Naive thymus-derived CD4-positive, alpha-beta T cell (primary cell): ENCODE data around the gene IMPACT. TPM values are rescaled to one million over a fixed set of nuclear protein-coding genes. Genes with fewer than 3 reads are reported as not detected.

ENCODE experiments used
- ATAC-seq: fragments of 150-1000 bp; cut with Tn5 transposase; 2 replicates; pipeline ENCODE4 v1.10.0; 2021; ENCODE audit warnings: mild to moderate bottlenecking, moderate library complexity
- CTCF ChIA-PET: fragments of 350-600 bp; sonication (Branson Sonifier 250); formaldehyde crosslinking; loops from one replicate; lab custom pipeline; 2021; ENCODE audit warnings: antibody characterized with exemption; lab: Charles Lee
- POLR2A ChIA-PET: fragments of 350-600 bp; sonication (Branson Sonifier 250); formaldehyde crosslinking; loops from one replicate; lab custom pipeline; 2021; ENCODE audit warnings: antibody characterized with exemption, inconsistent platforms; lab: Charles Lee
- DNase-seq, 9 donors: peaks; one replicate each; pipeline versions ENCODE4 v3.0.0 to v3.0.0-alpha.2; 2020 to 2022; ENCODE audit warnings: mixed read lengths in 1 of 9
- H3K27ac ChIP-seq: one replicate; pipeline ENCODE4 v1.7.0; 2013; ENCODE audit warnings: mild to moderate bottlenecking, low read depth, low read length, moderate library complexity
- H3K27me3 ChIP-seq, 2 donors: one replicate each; pipeline ENCODE4 v1.7.0; 2013; ENCODE audit warnings: low read length in 2 of 2, mild to moderate bottlenecking in 2 of 2, moderate library complexity in 2 of 2; ENCODE audit not compliant: control insufficient read depth in 2 of 2, insufficient read depth in 2 of 2
- H3K36me3 ChIP-seq, 3 experiments: 1 replicate in 2 of 3; 2 replicates in 1 of 3; pipeline ENCODE4 v1.7.0; 2013; ENCODE audit warnings: low read length in 3 of 3, mild to moderate bottlenecking in 3 of 3, moderate library complexity in 1 of 3; ENCODE audit not compliant: insufficient read depth in 3 of 3, control insufficient read depth in 2 of 3
- H3K4me1 ChIP-seq, 2 donors: one replicate each; pipeline ENCODE4 v1.7.0; 2013; ENCODE audit warnings: low read length in 2 of 2, mild to moderate bottlenecking in 2 of 2, moderate library complexity in 1 of 2; ENCODE audit not compliant: control insufficient read depth in 2 of 2, insufficient read depth in 2 of 2
- H3K4me3 ChIP-seq: 2 replicates; pipeline ENCODE4 v1.7.0; 2013; ENCODE audit warnings: mild to moderate bottlenecking, low read length
- H3K9me3 ChIP-seq, 3 experiments: 1 replicate in 2 of 3; 2 replicates in 1 of 3; pipeline ENCODE4 v1.7.0; 2013; ENCODE audit warnings: low read length in 3 of 3; ENCODE audit not compliant: control insufficient read depth in 2 of 3
- H3K27ac Mint-ChIP-seq, 9 donors: one replicate each; pipeline ENCODE4 v1.8.0; 2020 to 2022; ENCODE audit warnings: mixed read lengths in 9 of 9, mild to moderate bottlenecking in 8 of 9, moderate library complexity in 5 of 9, inconsistent platforms in 2 of 9
- H3K27me3 Mint-ChIP-seq, 5 donors: one replicate each; pipeline ENCODE4 v1.8.0; 2021 to 2022; ENCODE audit warnings: mixed read lengths in 5 of 5, mild to moderate bottlenecking in 1 of 5
- H3K36me3 Mint-ChIP-seq, 5 donors: one replicate each; pipeline ENCODE4 v1.8.0; 2020 to 2022; ENCODE audit warnings: mixed read lengths in 5 of 5, mild to moderate bottlenecking in 3 of 5, inconsistent platforms in 1 of 5
- H3K4me1 Mint-ChIP-seq, 7 donors: one replicate each; pipeline ENCODE4 v1.8.0; 2020 to 2022; ENCODE audit warnings: mixed read lengths in 7 of 7, mild to moderate bottlenecking in 3 of 7, inconsistent platforms in 1 of 7
- H3K4me3 Mint-ChIP-seq, 10 donors: one replicate each; pipeline ENCODE4 v1.8.0; 2020 to 2022; ENCODE audit warnings: mild to moderate bottlenecking in 10 of 10, mixed read lengths in 10 of 10, moderate library complexity in 6 of 10, inconsistent platforms in 2 of 10
- H3K9me3 Mint-ChIP-seq, 11 donors: one replicate each; pipeline ENCODE4 v1.8.0; 2020 to 2022; ENCODE audit warnings: mixed read lengths in 11 of 11, mild to moderate bottlenecking in 4 of 11, inconsistent platforms in 1 of 11, moderate library complexity in 1 of 11
- intact Hi-C, 2 donors: fragments of 100-400 bp; cut with micrococcal nuclease; formaldehyde crosslinking; loops; one replicate each; pipeline ENCODE4 v1.15.1; 2023
- polyA plus RNA-seq, 2 donors: library from polyadenylated mRNA; unstranded; fragments of 300-500 nt; fragmentation: Illumina TruSeq; gene quantifications; one replicate each; pipeline ENCODE4 v1.2.3, GENCODE V29; 2021
- total RNA-seq, 6 experiments: library from RNA in 5 of 6; stranded (reverse) in 5 of 6; gene quantifications; 1 replicate in 5 of 6; 2 replicates in 1 of 6; pipeline ENCODE4 v1.2.3 and lab custom pipeline; 2021 to 2026

The IMPACT gene
- total and polyA plus RNA-seq, 7 experiments from 2014 or later, result 7.8 to 21.1 (median 15.5) TPM

GRCh38 chr18:24414349-24415003, 12.0 kb upstream of the IMPACT start:
- CTCF ChIA-PET, result interaction anchor here (0.7 kb wide), 1 partner anchor 311 kb away, joined by 4 read pairs; no protein-coding TSS in a partner anchor
- H3K4me3 Mint-ChIP-seq, result no peak overlapping the region
- Histone ChIP-seq H3K4me3 (no peak overlapping the region), H3K27me3 (peaks cover 0 to 3% of the 10 kb centered on the region in 2 donors), H3K27ac (no peak overlapping the region), H3K9me3 (no peaks in the 10 kb centered on the region), H3K36me3 (no peaks in the 10 kb centered on the region), H3K4me1 (no peaks in the 10 kb centered on the region)
- DNase-seq, result no peak
- H3K27ac Mint-ChIP-seq, result no peak overlapping the region
- H3K36me3 Mint-ChIP-seq, result peaks cover 0 to 9% (median 6%) of the 10 kb centered on the region in 5 donors
- peaks cover 13 to 40% (median 28%) of the 10 kb centered on the region in 5 donors for H3K27me3 Mint-ChIP-seq
- no peak for ATAC-seq
- H3K9me3 Mint-ChIP-seq, result no peaks in the 10 kb centered on the region
- intact Hi-C loops, result no loop called here
- peaks cover 0 to 21% (median 0%) of the 10 kb centered on the region in 7 donors for H3K4me1 Mint-ChIP-seq
- POLR2A ChIA-PET, result no interaction called here

DNA sequence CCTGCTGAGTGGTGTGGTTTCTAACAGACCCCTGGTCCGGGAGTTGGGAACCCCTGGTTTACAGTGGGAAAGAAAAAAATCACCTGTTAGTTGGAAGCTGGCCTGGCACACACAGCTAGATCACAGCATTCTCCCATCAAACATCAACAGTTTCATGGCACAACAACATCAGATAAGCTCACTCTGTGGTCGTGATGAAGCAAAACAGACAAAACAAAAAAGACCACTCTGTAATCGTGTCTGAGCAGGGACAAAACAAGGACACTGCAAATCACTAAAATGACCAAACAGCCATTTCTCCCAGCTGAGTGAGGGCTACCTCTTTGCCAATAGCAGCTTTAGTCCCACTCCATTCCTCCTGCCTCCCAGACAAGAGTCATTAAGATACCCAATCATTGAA, 9.0 kb upstream of the IMPACT start:
- ChIA-PET POLR2A (no interaction called here), CTCF (no interaction called here)
- peaks cover 0 to 3% of the 10 kb centered on the region in 2 donors for H3K27me3 ChIP-seq
- ATAC-seq (no peak), DNase-seq (no peak)
- H3K9me3 ChIP-seq, result no peaks in the 10 kb centered on the region
- H3K27ac ChIP-seq, result no peak overlapping the region
- H3K4me3 Mint-ChIP-seq, result no peak overlapping the region
- H3K36me3 ChIP-seq, result no peaks in the 10 kb centered on the region
- no peak overlapping the region for H3K27ac Mint-ChIP-seq
- no peaks in the 10 kb centered on the region for H3K4me1 ChIP-seq
- intact Hi-C loops, result no loop called here
- H3K4me3 ChIP-seq, result no peak overlapping the region
- H3K36me3 Mint-ChIP-seq, result peaks cover 0 to 10% (median 6%) of the 10 kb centered on the region in 5 donors
- H3K4me1 Mint-ChIP-seq, result peaks cover 0 to 21% (median 0%) of the 10 kb centered on the region in 7 donors
- H3K9me3 Mint-ChIP-seq, result no peaks in the 10 kb centered on the region
- H3K27me3 Mint-ChIP-seq, result peaks cover 13 to 45% (median 39%) of the 10 kb centered on the region in 5 donors

GRCh38 chr18:24420551-24420950, 5.9 kb upstream of the IMPACT start:
- Mint-ChIP-seq H3K9me3 (peaks cover 0 to 14% (median 4%) of the 10 kb centered on the region in 11 donors), H3K27me3 (peaks cover 31 to 58% (median 55%) of the 10 kb centered on the region in 5 donors), H3K4me1 (peaks cover 0 to 6% (median 2%) of the 10 kb centered on the region in 7 donors), H3K4me3 (no peak overlapping the region), H3K36me3 (peaks cover 2 to 18% (median 9%) of the 10 kb centered on the region in 5 donors), H3K27ac (no peak overlapping the region)
- Histone ChIP-seq H3K27ac (no peak overlapping the region), H3K4me3 (no peak overlapping the region), H3K4me1 (no peaks in the 10 kb centered on the region), H3K36me3 (no peaks in the 10 kb centered on the region), H3K9me3 (no peaks in the 10 kb centered on the region), H3K27me3 (no peaks in the 10 kb centered on the region)
- intact Hi-C loops, result loop anchor here in 1 of 2 donors (10.0 kb wide), 1 partner anchor 1486 kb away; the partner anchor contains the start of gene RBBP8
- POLR2A ChIA-PET, result no interaction called here
- CTCF ChIA-PET, result no interaction called here
- no peak for DNase-seq
- no peak for ATAC-seq

DNA sequence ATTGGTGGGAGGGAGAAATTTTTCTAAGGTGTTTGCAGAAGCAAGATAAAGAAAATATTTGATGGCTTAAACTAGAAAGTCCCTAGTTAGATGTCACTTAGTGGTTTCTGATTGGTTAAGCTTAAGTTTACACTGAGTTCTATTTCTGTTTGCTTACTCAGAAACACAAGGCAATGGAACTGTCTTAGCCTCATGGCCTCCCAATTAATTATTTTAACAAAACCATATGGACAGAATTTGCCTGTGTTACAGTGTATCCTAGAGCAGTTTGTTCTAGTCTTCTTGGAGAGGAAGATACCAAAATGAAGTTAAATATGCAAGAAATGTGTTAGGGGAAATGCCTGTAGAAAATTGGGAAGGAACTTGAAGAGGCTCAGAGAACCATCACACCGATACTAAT, 4.6 kb upstream of the IMPACT start:
- no peaks in the 10 kb centered on the region for H3K9me3 ChIP-seq
- peaks cover 0 to 4% of the 10 kb centered on the region in 2 donors for H3K4me1 ChIP-seq
- no peaks in the 10 kb centered on the region for H3K36me3 ChIP-seq
- Mint-ChIP-seq H3K36me3 (peaks cover 4 to 25% (median 16%) of the 10 kb centered on the region in 5 donors), H3K4me1 (peaks cover 0 to 10% (median 9%) of the 10 kb centered on the region in 7 donors), H3K4me3 (no peak overlapping the region), H3K27me3 (peaks cover 29 to 58% (median 55%) of the 10 kb centered on the region in 5 donors), H3K9me3 (peaks cover 0 to 22% (median 11%) of the 10 kb centered on the region in 11 donors), H3K27ac (no peak overlapping the region)
- no peak for ATAC-seq
- CTCF ChIA-PET, result no interaction called here
- intact Hi-C loops, result loop anchor here in 1 of 2 donors (10.0 kb wide), 1 partner anchor 1487 kb away; the partner anchor contains the start of gene RBBP8
- no peak overlapping the region for H3K27ac ChIP-seq
- POLR2A ChIA-PET, result no interaction called here
- H3K4me3 ChIP-seq, result no peak overlapping the region
- no peaks in the 10 kb centered on the region for H3K27me3 ChIP-seq
- DNase-seq, result no peak

DNA sequence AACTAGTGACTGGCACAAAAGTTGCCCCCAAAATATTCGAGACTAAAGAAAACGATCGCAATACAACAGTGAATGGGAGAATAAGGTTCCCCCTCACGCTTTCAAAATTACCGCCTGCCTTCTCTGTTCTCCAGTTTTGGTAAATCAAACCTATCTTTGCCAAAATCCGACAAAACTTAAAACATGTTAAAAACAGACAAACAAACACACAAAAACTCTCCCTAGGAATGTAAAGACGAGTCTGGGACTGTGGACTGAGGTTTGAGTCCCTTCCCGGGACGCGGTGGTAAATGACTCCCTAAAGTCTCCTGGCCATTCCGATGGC, 435 bp upstream of the IMPACT start:
- Mint-ChIP-seq H3K27ac (peak overlapping the region; percentile 20 to 88 (median 79)), H3K4me3 (peak overlapping the region; percentile 75 to 93 (median 86)), H3K36me3 (peaks cover 5 to 35% (median 23%) of the 10 kb centered on the region in 5 donors), H3K27me3 (peaks cover 25 to 41% (median 34%) of the 10 kb centered on the region in 5 donors), H3K9me3 (peaks cover 1 to 22% (median 13%) of the 10 kb centered on the region in 11 donors), H3K4me1 (peaks cover 10 to 32% (median 25%) of the 10 kb centered on the region in 7 donors)
- H3K27me3 ChIP-seq, result no peaks in the 10 kb centered on the region
- H3K4me1 ChIP-seq, result peaks cover 6 to 11% of the 10 kb centered on the region in 2 donors
- H3K27ac ChIP-seq, result peak overlapping the region; percentile 68
- POLR2A ChIA-PET, result interaction anchor here (1.6 kb wide), 1 partner anchor 28 kb away, joined by 5 read pairs; the partner anchor contains the start of gene OSBPL1A
- ATAC-seq (no peak), DNase-seq (no peak)
- H3K9me3 ChIP-seq, result no peaks in the 10 kb centered on the region
- CTCF ChIA-PET, result no interaction called here
- no peaks in the 10 kb centered on the region for H3K36me3 ChIP-seq
- H3K4me3 ChIP-seq, result peak overlapping the region; percentile 70
- intact Hi-C loops, result loop anchor here (1.0 to 10.0 kb wide), 3 partner anchors 29 to 1491 kb away; partner anchors contain the start of genes OSBPL1A (in 2 of the 2) and RBBP8 (in 1 of the 2)

- peaks cover 2 to 22% (median 13%) of the 10 kb centered on the region in 11 donors for H3K9me3 Mint-ChIP-seq
- H3K36me3 Mint-ChIP-seq, result peaks cover 9 to 35% (median 27%) of the 10 kb centered on the region in 5 donors
- no peak for ATAC-seq
- H3K27ac Mint-ChIP-seq, result peak overlapping the region; percentile 3 to 92 (median 87)
- ChIA-PET CTCF (no interaction called here), POLR2A (interaction anchor here (1.6 kb wide), 1 partner anchor 30 kb away, joined by 5 read pairs; the partner anchor contains the start of gene OSBPL1A)
- Histone ChIP-seq H3K4me3 (no peak overlapping the region), H3K9me3 (no peaks in the 10 kb centered on the region), H3K36me3 (no peaks in the 10 kb centered on the region), H3K4me1 (peaks cover 6 to 11% of the 10 kb centered on the region in 2 donors), H3K27me3 (no peaks in the 10 kb centered on the region), H3K27ac (no peak overlapping the region)
- peaks cover 15 to 27% (median 22%) of the 10 kb centered on the region in 5 donors for H3K27me3 Mint-ChIP-seq
- intact Hi-C loops, result loop anchor here (2.0 to 10.0 kb wide), 2 partner anchors 31 to 1493 kb away; partner anchors contain the start of genes OSBPL1A (in 1 of the 2) and RBBP8 (in 1 of the 2)
- peaks cover 10 to 32% (median 25%) of the 10 kb centered on the region in 7 donors for H3K4me1 Mint-ChIP-seq
- no peak for DNase-seq
- H3K4me3 Mint-ChIP-seq, result peak overlapping the region; percentile 86 to 93 (median 91)
Observed at GRCh38 chr18:24427484-24427883, 1.0 kb downstream of the IMPACT start.
